Neural cell (in vitro differentiated cells): Measurements from ENCODE around the gene NPSR1. TPM values are rescaled to one million over a fixed set of nuclear protein-coding genes. Genes with fewer than 3 reads are reported as not detected.

ENCODE experiments used
- H2AFZ ChIP-seq: fragments of 200-600, 300-800 bp; sonication (generic), shearing (Covaris generic); 2 replicates; pipeline ENCODE4 v1.6.0; 2014; ENCODE audit warnings: low read depth, mild to moderate bottlenecking, antibody characterized with exemption, low read length, moderate library complexity
- H3F3A ChIP-seq: fragments of 200-600 bp; shearing (Covaris generic); 2 replicates; pipeline ENCODE4 v1.6.1; 2016; ENCODE audit warnings: mild to moderate bottlenecking, moderate library complexity, mixed read lengths, antibody characterized with exemption, low read length; ENCODE audit not compliant: insufficient read depth, poor library complexity, severe bottlenecking
- H3K27ac ChIP-seq: fragments of 200-600, 300-800 bp; sonication (generic), shearing (Covaris generic); 2 replicates; pipeline ENCODE4 v1.5.1; 2014; ENCODE audit warnings: mild to moderate bottlenecking, low read length, moderate library complexity
- H3K27me3 ChIP-seq: fragments of 300-800, 200-600 bp; sonication (generic), shearing (Covaris generic); 2 replicates; pipeline ENCODE4 v1.6.0; 2014; ENCODE audit warnings: mild to moderate bottlenecking, low read depth, low read length, moderate library complexity; ENCODE audit not compliant: insufficient read depth
- H3K36me3 ChIP-seq: fragments of 300-800, 200-600 bp; sonication (generic), shearing (Covaris generic); 2 replicates; pipeline ENCODE4 v1.5.1; 2014; ENCODE audit warnings: mild to moderate bottlenecking, antibody characterized with exemption, low read length, moderate library complexity; ENCODE audit not compliant: insufficient read depth
- H3K4me2 ChIP-seq: fragments of 300-800, 200-600 bp; sonication (generic), shearing (Covaris generic); 2 replicates; pipeline ENCODE4 v1.6.0; 2014; ENCODE audit warnings: mild to moderate bottlenecking, low read length
- H3K4me3 ChIP-seq: fragments of 300-800, 200-600 bp; sonication (generic), shearing (Covaris generic); 2 replicates; pipeline ENCODE4 v1.5.1; 2014; ENCODE audit warnings: mild to moderate bottlenecking, low read length, moderate library complexity
- H3K79me2 ChIP-seq: fragments of 200-600 bp; shearing (Covaris generic); replicated peaks from 2 replicates; pipeline ENCODE4 v1.6.0; 2014; ENCODE audit warnings: mild to moderate bottlenecking, low read length, moderate library complexity; ENCODE audit not compliant: insufficient read depth
- H3K9ac ChIP-seq: fragments of 300-800, 200-600 bp; sonication (generic), shearing (Covaris generic); 2 replicates; pipeline ENCODE4 v1.6.1; 2016; ENCODE audit warnings: mild to moderate bottlenecking, low read length, mixed read lengths
- H3K9me2 ChIP-seq: fragments of 200-600 bp; shearing (Covaris generic); 2 replicates; pipeline ENCODE4 v1.6.1; 2016; ENCODE audit warnings: mild to moderate bottlenecking, low read length, mixed read lengths; ENCODE audit not compliant: insufficient read depth
- H3K9me3 ChIP-seq: fragments of 200-600, 300-800 bp; sonication (generic), shearing (Covaris generic); 2 replicates; pipeline ENCODE4 v1.6.1; 2016; ENCODE audit warnings: mild to moderate bottlenecking, mixed run types, low read length, moderate library complexity, mixed read lengths
- H4K20me1 ChIP-seq: fragments of 200-600 bp; shearing (Covaris generic); 2 replicates; pipeline ENCODE4 v1.6.1; 2016; ENCODE audit warnings: mild to moderate bottlenecking, mixed run types; ENCODE audit not compliant: insufficient read depth
- EP300 ChIP-seq: fragments of 450-650 bp; conservative IDR thresholded peaks from 2 replicates; pipeline ENCODE4 v1.6.1; 2014; ENCODE audit warnings: antibody characterized with exemption, mild to moderate bottlenecking, moderate library complexity; ENCODE audit not compliant: poor library complexity, severe bottlenecking
- EZH2 ChIP-seq: fragments of 200-600, 300-800 bp; shearing (Covaris generic), sonication (generic); IDR thresholded peaks from 2 replicates; pipeline ENCODE4 v1.6.1; 2014; ENCODE audit warnings: antibody characterized with exemption, low read length, borderline replicate concordance, mild to moderate bottlenecking; ENCODE audit not compliant: insufficient read depth, poor library complexity, severe bottlenecking
- MXI1 ChIP-seq: fragments of 450-650 bp; conservative IDR thresholded peaks from 2 replicates; pipeline ENCODE4 v1.6.1; 2014; ENCODE audit warnings: antibody characterized with exemption, mild to moderate bottlenecking; ENCODE audit not compliant: poor library complexity, severe bottlenecking
- POLR2AphosphoS5 ChIP-seq: IDR thresholded peaks from 2 replicates; pipeline ENCODE4 v1.6.1; 2012
- RAD21 ChIP-seq: fragments of 450-650 bp; conservative IDR thresholded peaks from 2 replicates; pipeline ENCODE4 v1.6.1; 2014; ENCODE audit warnings: antibody characterized with exemption, mild to moderate bottlenecking, moderate library complexity
- REST ChIP-seq: IDR thresholded peaks from 2 replicates; pipeline ENCODE4 v1.6.1; 2012; ENCODE audit warnings: borderline replicate concordance
- SMC3 ChIP-seq: fragments of 450-650 bp; conservative IDR thresholded peaks from 2 replicates; pipeline ENCODE4 v1.6.1; 2014; ENCODE audit warnings: antibody characterized with exemption, mild to moderate bottlenecking, moderate library complexity; ENCODE audit not compliant: poor library complexity
- TAF1 ChIP-seq: IDR thresholded peaks from 2 replicates; pipeline ENCODE4 v1.6.1; 2012; ENCODE audit warnings: low read depth
- polyA plus RNA-seq: library from polyadenylated mRNA; depleted of rRNA; stranded (reverse); fragments of >200 nt; gene quantifications from 2 replicates; pipeline ENCODE4 v1.2.3, GENCODE V29; 2014
- TF ChIP-seq, protein P1 (sequence below): fragments of 450-650 bp; IDR thresholded peaks from 2 replicates; pipeline ENCODE4 v1.5.1; 2014; ENCODE audit warnings: antibody characterized with exemption, mild to moderate bottlenecking, moderate library complexity; ENCODE audit not compliant: poor library complexity, severe bottlenecking

NPSR1 gene
- polyA plus RNA-seq, 1 donor from 2014 or later, result not detected

DNA sequence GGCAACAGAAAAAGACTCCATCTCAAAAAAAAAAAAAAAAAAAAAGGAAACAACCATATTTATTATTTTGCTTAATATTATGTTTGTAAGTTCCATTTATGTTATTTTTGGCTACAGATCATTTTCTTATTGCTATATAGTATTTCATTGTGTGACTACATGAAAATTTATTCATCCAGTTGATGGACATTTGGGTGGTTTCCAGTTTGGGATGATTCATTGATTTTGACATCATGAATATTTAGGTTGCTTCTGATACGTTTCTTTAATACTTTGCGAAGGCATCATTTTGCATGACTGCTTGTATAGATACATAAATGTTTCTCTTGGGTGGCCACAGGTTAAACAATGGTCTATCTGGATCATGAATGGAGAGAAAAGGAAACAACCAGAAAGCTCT is 2.0 kb upstream of the NPSR1 start:
- H3K4me3 ChIP-seq, result no peak overlapping the region

DNA sequence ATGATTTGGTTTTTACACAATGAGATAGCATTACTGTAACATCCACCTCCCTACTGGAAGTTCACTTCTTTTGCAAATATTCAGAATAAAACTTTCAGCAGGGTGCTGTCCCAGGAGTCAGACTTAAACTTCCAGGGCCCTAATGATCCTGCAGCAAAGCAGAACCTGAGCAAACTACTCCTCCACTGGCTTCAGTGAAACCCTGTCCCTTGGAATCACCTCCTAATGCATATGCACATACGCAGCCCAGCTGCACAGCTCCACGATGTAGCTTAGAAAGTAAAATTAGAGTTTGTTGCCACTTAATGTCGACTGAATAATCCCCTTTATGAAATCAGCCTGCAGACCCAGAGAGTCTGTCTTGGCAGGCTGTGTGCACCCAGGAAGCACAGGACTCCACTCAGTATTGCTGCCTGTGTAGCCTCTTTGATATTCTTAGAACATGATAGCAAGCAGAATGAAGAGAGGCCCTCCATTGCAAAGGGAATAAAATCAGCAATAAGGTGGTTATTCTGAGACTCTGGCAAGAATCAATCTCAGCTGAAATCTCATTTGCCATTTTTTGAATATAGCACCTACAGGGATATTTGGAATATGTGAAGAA is 1.6 kb downstream of the NPSR1 start:
- no peaks in the 10 kb centered on the region for H3K79me2 ChIP-seq
- no peak overlapping the region for H3K9ac ChIP-seq
- no peaks in the 10 kb centered on the region for H3K36me3 ChIP-seq
- H3F3A ChIP-seq, result no peaks in the 10 kb centered on the region
- no peak overlapping the region for H3K27ac ChIP-seq
- no peak overlapping the region for H2AFZ ChIP-seq
- no peaks in the 10 kb centered on the region for H3K9me2 ChIP-seq
- H4K20me1 ChIP-seq, result no peaks in the 10 kb centered on the region
- no peaks in the 10 kb centered on the region for H3K27me3 ChIP-seq
- no peak overlapping the region for H3K4me3 ChIP-seq
- H3K9me3 ChIP-seq, result no peaks in the 10 kb centered on the region
- no peak overlapping the region for H3K4me2 ChIP-seq
- TF ChIP-seq RAD21 (no peak), TAF1 (no peak), SMC3 (no peak), EP300 (no peak), POLR2AphosphoS5 (no peak), REST (no peak), EZH2 (no peak)
- TF ChIP-seq, protein P1, sequence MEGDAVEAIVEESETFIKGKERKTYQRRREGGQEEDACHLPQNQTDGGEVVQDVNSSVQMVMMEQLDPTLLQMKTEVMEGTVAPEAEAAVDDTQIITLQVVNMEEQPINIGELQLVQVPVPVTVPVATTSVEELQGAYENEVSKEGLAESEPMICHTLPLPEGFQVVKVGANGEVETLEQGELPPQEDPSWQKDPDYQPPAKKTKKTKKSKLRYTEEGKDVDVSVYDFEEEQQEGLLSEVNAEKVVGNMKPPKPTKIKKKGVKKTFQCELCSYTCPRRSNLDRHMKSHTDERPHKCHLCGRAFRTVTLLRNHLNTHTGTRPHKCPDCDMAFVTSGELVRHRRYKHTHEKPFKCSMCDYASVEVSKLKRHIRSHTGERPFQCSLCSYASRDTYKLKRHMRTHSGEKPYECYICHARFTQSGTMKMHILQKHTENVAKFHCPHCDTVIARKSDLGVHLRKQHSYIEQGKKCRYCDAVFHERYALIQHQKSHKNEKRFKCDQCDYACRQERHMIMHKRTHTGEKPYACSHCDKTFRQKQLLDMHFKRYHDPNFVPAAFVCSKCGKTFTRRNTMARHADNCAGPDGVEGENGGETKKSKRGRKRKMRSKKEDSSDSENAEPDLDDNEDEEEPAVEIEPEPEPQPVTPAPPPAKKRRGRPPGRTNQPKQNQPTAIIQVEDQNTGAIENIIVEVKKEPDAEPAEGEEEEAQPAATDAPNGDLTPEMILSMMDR, result no peak

More for the DNA sequence above, 2.0 kb upstream of the NPSR1 start:
- Histone ChIP-seq H3K9me3 (peaks cover 4% of the 10 kb centered on the region), H3K36me3 (no peaks in the 10 kb centered on the region), H3K9ac (no peak overlapping the region), H3K79me2 (no peaks in the 10 kb centered on the region), H3K27me3 (no peaks in the 10 kb centered on the region), H3K4me2 (no peak overlapping the region), H3K9me2 (no peaks in the 10 kb centered on the region), H3K27ac (no peak overlapping the region), H3F3A (no peaks in the 10 kb centered on the region), H4K20me1 (no peaks in the 10 kb centered on the region), H2AFZ (no peak overlapping the region)
- TF ChIP-seq EZH2, result no peak
- TF ChIP-seq SMC3, result no peak
- no peak for TF ChIP-seq MXI1
- TF ChIP-seq, protein P1, result no peak
- TF ChIP-seq EP300, result no peak
- no peak for TF ChIP-seq POLR2AphosphoS5
- TF ChIP-seq REST, result no peak
- TF ChIP-seq RAD21, result no peak
- no peak for TF ChIP-seq TAF1
